Spleen (tissue), 7 donors: ENCODE results near the gene TOX3.

Source experiments
- POLR2A ChIP-seq, 3 donors: fragments of 450-650 bp; IDR thresholded peaks; one replicate each; pipeline ENCODE4 v1.5.1; 2017; ENCODE audit warnings: antibody characterized with exemption in 3 of 3, mild to moderate bottlenecking in 1 of 3
- POLR2AphosphoS5 ChIP-seq, 3 donors: sonication (generic); formaldehyde crosslinking; IDR thresholded peaks; one replicate each; pipeline ENCODE4 v1.5.1; 2017; ENCODE audit warnings: antibody characterized with exemption in 3 of 3
- TF ChIP-seq, protein P1 (sequence below), 11 experiments: fragments of 200-600 bp in 7 of 11; fragments of 450-650 bp in 4 of 11; sonication (generic) in 4 of 11; IDR thresholded peaks in 8 of 11; conservative IDR thresholded peaks in 3 of 11; 1 replicate in 7 of 11; 2 replicates in 4 of 11; pipeline versions ENCODE4 v1.4.0 to v1.8.0; 2016 to 2021; ENCODE audit warnings: antibody characterized with exemption in 11 of 11, inconsistent platforms in 4 of 11, mild to moderate bottlenecking in 1 of 11
- donor health status: DM: no; HTN: no; CAD: no; lungs with moderate emphysema.
- donor health status: DM: no; HTN: no; CAD: no.
- donor health status: DM: no; HTN: no; CAD: no.

DNA sequence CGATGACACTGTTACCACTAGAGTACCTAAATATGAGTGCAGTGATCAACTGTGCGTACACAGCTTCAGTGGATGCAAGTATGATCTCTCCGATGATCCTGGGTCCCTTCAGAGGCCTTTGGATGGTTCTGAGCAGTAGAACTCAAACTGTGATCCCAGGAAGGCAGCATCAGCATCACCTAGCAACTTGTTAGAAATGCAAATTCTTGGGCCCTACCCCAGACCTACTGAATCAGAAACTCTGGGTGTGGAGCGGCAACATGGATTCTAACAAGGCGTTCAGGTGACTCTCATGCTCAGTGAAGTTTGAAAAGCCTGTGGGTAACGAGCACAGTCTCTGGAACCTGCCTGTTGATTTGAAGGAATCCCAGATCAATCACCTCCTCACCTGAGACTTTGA, 25.4 kb downstream of the TOX3 start:
- TF ChIP-seq, protein P1, sequence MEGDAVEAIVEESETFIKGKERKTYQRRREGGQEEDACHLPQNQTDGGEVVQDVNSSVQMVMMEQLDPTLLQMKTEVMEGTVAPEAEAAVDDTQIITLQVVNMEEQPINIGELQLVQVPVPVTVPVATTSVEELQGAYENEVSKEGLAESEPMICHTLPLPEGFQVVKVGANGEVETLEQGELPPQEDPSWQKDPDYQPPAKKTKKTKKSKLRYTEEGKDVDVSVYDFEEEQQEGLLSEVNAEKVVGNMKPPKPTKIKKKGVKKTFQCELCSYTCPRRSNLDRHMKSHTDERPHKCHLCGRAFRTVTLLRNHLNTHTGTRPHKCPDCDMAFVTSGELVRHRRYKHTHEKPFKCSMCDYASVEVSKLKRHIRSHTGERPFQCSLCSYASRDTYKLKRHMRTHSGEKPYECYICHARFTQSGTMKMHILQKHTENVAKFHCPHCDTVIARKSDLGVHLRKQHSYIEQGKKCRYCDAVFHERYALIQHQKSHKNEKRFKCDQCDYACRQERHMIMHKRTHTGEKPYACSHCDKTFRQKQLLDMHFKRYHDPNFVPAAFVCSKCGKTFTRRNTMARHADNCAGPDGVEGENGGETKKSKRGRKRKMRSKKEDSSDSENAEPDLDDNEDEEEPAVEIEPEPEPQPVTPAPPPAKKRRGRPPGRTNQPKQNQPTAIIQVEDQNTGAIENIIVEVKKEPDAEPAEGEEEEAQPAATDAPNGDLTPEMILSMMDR (IDR thresholded peaks at IDR 0.05 in 8 of 11, conservative IDR thresholded peaks at IDR 0.05 in 3 of 11), result no peak
- TF ChIP-seq POLR2AphosphoS5 (IDR thresholded peaks at IDR 0.05) (no peak), POLR2A (IDR thresholded peaks at IDR 0.05) (no peak)
